K562 (cell line): ENCODE results near the gene KLC1. TPM values are rescaled to one million over a fixed set of nuclear protein-coding genes. Genes with fewer than 3 reads are reported as not detected.
A peak's percentile ranks its signal among the peaks of the same experiment; 100 is the strongest.

Source experiments
- ATAC-seq: fragments of 200-7000 bp; cut with Tn5 transposase; 3 replicates; pipeline ENCODE4 v1.9.1; 2020; ENCODE audit warnings: moderate library complexity
- BruUV-seq: library from RNA; stranded (reverse); fragments of 400-500 nt; replicated peaks from 2 replicates; lab custom pipeline; 2021; lab: Mats Ljungman, UMichigan
- CTCF ChIA-PET: fragments of 300-600 bp; formaldehyde crosslinking; extraction: SDS; loops from one replicate; lab custom pipeline; 2021; ENCODE audit warnings: low intra/inter-chr PET ratio; lab: Yijun Ruan, JAX
- POLR2A ChIA-PET: fragments of 300-600, 350-650 bp; sonication (Branson Sonifier 250); formaldehyde crosslinking; extraction: SDS; loops from one replicate; lab custom pipeline; 2021; ENCODE audit warnings: antibody characterized with exemption, inconsistent platforms; lab: Yijun Ruan, JAX
- DNase-seq, 4 experiments: peaks; one replicate each; pipeline versions ENCODE4 v3.0.0 to v3.0.0-alpha.2; 2011 to 2018; ENCODE audit warnings: low spot score in 3 of 4, mixed read lengths in 3 of 4; ENCODE audit errors: extremely low read depth in 1 of 4
- FAIRE-seq: peaks from 2 replicates; lab custom pipeline; 2011; peaks lifted over from hg19 to GRCh38; lab: Jason Lieb, UNC
- H2AFZ ChIP-seq: 2 replicates; pipeline ENCODE4 v1.6.0; 2011; ENCODE audit warnings: low read depth, low read length, control low read depth, inconsistent platforms
- H3K27ac ChIP-seq: fragments of 200-600 bp; 3 replicates; pipeline ENCODE4 v1.8.0; 2011; ENCODE audit warnings: low read depth, mild to moderate bottlenecking, control low read depth, inconsistent platforms, low read length, moderate library complexity, mixed read lengths; ENCODE audit errors: extremely low read depth
- H3K27me3 ChIP-seq, 2 experiments: fragments of 300-600 bp in 1 of 2; 2 replicates in 1 of 2; 3 replicates in 1 of 2; pipeline versions ENCODE4 v1.6.0 to v1.8.0; 2011; ENCODE audit warnings: inconsistent platforms in 2 of 2, low read length in 2 of 2, mild to moderate bottlenecking in 1 of 2, mixed read lengths in 1 of 2, moderate library complexity in 1 of 2; ENCODE audit not compliant: control insufficient read depth in 2 of 2, insufficient read depth in 2 of 2
- H3K36me3 ChIP-seq: fragments of 300-600 bp; 3 replicates; pipeline ENCODE4 v1.8.0; 2011; ENCODE audit warnings: mild to moderate bottlenecking, low read length, inconsistent platforms; ENCODE audit not compliant: control insufficient read depth, insufficient read depth
- H3K4me1 ChIP-seq, 2 experiments: fragments of 200-600 bp in 1 of 2; replicated peaks in 1 of 2; 2 replicates in 1 of 2; 3 replicates in 1 of 2; pipeline versions ENCODE4 v1.5.1 to v1.8.0; 2011; ENCODE audit warnings: inconsistent platforms in 2 of 2, low read length in 2 of 2, mild to moderate bottlenecking in 1 of 2, mixed read lengths in 1 of 2, moderate library complexity in 1 of 2; ENCODE audit not compliant: control insufficient read depth in 2 of 2, insufficient read depth in 2 of 2
- H3K4me2 ChIP-seq: 2 replicates; pipeline ENCODE4 v1.6.1; 2011; ENCODE audit warnings: low read length, control low read depth, inconsistent platforms, mixed read lengths; ENCODE audit not compliant: insufficient read depth
- H3K4me3 ChIP-seq: fragments of 200-600 bp; sonication (generic), shearing (Covaris generic); 2 replicates; pipeline ENCODE4 v1.5.1; 2016; ENCODE audit warnings: control low read depth, inconsistent platforms
- H3K79me2 ChIP-seq: fragments of 200-600 bp; 3 replicates; pipeline ENCODE4 v1.8.0; 2011; ENCODE audit warnings: low read length, inconsistent platforms; ENCODE audit not compliant: control insufficient read depth, insufficient read depth
- H3K9ac ChIP-seq, 2 experiments: 2 replicates each; pipeline versions ENCODE4 v1.6.0 to v1.6.1; 2011; ENCODE audit warnings: low read depth in 2 of 2, low read length in 2 of 2, control low read depth in 1 of 2, inconsistent platforms in 1 of 2, mild to moderate bottlenecking in 1 of 2, mixed read lengths in 1 of 2; ENCODE audit not compliant: insufficient read depth in 1 of 2
- H3K9me1 ChIP-seq: one replicate; pipeline ENCODE4 v1.6.0; 2011; ENCODE audit warnings: inconsistent platforms, mild to moderate bottlenecking, low read length, moderate library complexity; ENCODE audit not compliant: control insufficient read depth, insufficient read depth
- H3K9me3 ChIP-seq: replicated peaks from 2 replicates; pipeline ENCODE4 v1.5.1; 2011; ENCODE audit warnings: low read depth, low read length, inconsistent platforms; ENCODE audit not compliant: control insufficient read depth, insufficient read depth
- H4K20me1 ChIP-seq: replicated peaks from 2 replicates; pipeline ENCODE4 v1.6.1; 2011; ENCODE audit warnings: low read length, inconsistent platforms, mixed read lengths; ENCODE audit not compliant: control insufficient read depth, insufficient read depth
- ELF1 ChIP-seq: fragments of 200-800 bp; sonication (Bioruptor generic); IDR thresholded peaks from 2 replicates; pipeline ENCODE4 v1.6.1; 2016; ENCODE audit warnings: missing genetic modification characterization, missing compliant biosample characterization
- ESRRA ChIP-seq: fragments of 450-650 bp; IDR thresholded peaks from 2 replicates; pipeline ENCODE4 v1.6.1; 2014; ENCODE audit warnings: low read depth, mild to moderate bottlenecking, moderate library complexity, borderline replicate concordance
- GABPA ChIP-seq: fragments of 200-800 bp; sonication (Bioruptor generic); conservative IDR thresholded peaks from 2 replicates; pipeline ENCODE4 v1.6.1; 2016; ENCODE audit warnings: low read depth, missing genetic modification characterization, missing compliant biosample characterization
- GTF2E2 ChIP-seq: fragments of 200-800 bp; sonication (Bioruptor generic); IDR thresholded peaks from 2 replicates; pipeline ENCODE4 v1.6.1; 2016; ENCODE audit warnings: missing genetic modification characterization, missing compliant biosample characterization
- HDAC2 ChIP-seq: fragments of 450-650 bp; IDR thresholded peaks from 2 replicates; pipeline ENCODE4 v1.6.1; 2016; ENCODE audit warnings: mild to moderate bottlenecking
- HMG20A ChIP-seq: fragments of 450-650 bp; formaldehyde crosslinking; conservative IDR thresholded peaks from 2 replicates; pipeline ENCODE4 v1.4.0; 2020; ENCODE audit warnings: mild to moderate bottlenecking, mixed read lengths
- ILF3 ChIP-seq: fragments of 450-650 bp; IDR thresholded peaks from 2 replicates; pipeline ENCODE4 v1.6.1; 2018; ENCODE audit warnings: antibody characterized with exemption, mild to moderate bottlenecking, moderate library complexity, borderline replicate concordance
- MAZ ChIP-seq, 2 experiments: fragments of 450-650 bp in 1 of 2; sonication (generic) in 1 of 2; formaldehyde crosslinking; IDR thresholded peaks in 1 of 2; conservative IDR thresholded peaks in 1 of 2; 2 replicates each; pipeline versions ENCODE4 v1.4.0 to v1.5.0; 2020; ENCODE audit warnings: mild to moderate bottlenecking in 1 of 2, missing genetic modification reagents in 1 of 2
- NFE2L1 ChIP-seq: fragments of 450-650 bp; IDR thresholded peaks from 2 replicates; pipeline ENCODE4 v1.6.1; 2016; ENCODE audit warnings: missing genetic modification characterization, low read depth, mild to moderate bottlenecking, missing compliant biosample characterization, moderate library complexity, borderline replicate concordance
- NR1H2 ChIP-seq: sonication (generic); formaldehyde crosslinking; IDR thresholded peaks from 2 replicates; pipeline ENCODE4 v1.4.0; 2020; ENCODE audit warnings: mild to moderate bottlenecking, missing genetic modification reagents
- POLR2B ChIP-seq: fragments of 450-650 bp; IDR thresholded peaks from 2 replicates; pipeline ENCODE4 v1.6.1; 2018; ENCODE audit warnings: low read depth; ENCODE audit not compliant: partially characterized antibody
- ZNF143 ChIP-seq: sonication (generic); formaldehyde crosslinking; IDR thresholded peaks from 2 replicates; pipeline ENCODE4 v1.9.0; 2022; ENCODE audit warnings: mild to moderate bottlenecking, missing genetic modification reagents
- ZNF253 ChIP-seq: fragments of 250-450 bp; sonication (Bioruptor Pico); conservative IDR thresholded peaks from 2 replicates; pipeline ENCODE4 v1.6.1; 2021; ENCODE audit warnings: mild to moderate bottlenecking
- ZNF354B ChIP-seq: fragments of 250-450 bp; sonication (Bioruptor Pico); IDR thresholded peaks from 2 replicates; pipeline ENCODE4 v1.4.0; 2020
- WGBS: fragments of 100-300 bp; shearing (Covaris generic); methylation state at CpG from one replicate; pipeline ENCODE4 v1.1.6; 2016; ENCODE audit warnings: low coverage, mixed read lengths; ENCODE audit not compliant: insufficient coverage; ENCODE audit errors: missing lambda C conversion rate; 5-methylcytosine and 5-hydroxymethylcytosine counted together
- in situ Hi-C: fragments of 300-500 bp; cut with MboI; formaldehyde crosslinking; loops from 4 replicates; pipeline ENCODE4 v1.15.0; 2018; ENCODE audit warnings: inconsistent platforms, mixed read lengths
- intact Hi-C: fragments of 100-400 bp; cut with micrococcal nuclease; formaldehyde crosslinking; loops from 2 replicates; pipeline ENCODE4 v1.14.2; 2022
- polyA plus RNA-seq, 8 experiments: library from polyadenylated mRNA; depleted of rRNA in 4 of 8; stranded (reverse) in 5 of 8; unstranded in 3 of 8; fragments of >200 nt; fragmentation: Nextera tagmentation in 2 of 8; fragmentation: Illumina TruSeq in 1 of 8; extraction: Ambion mirVana in 2 of 8; extraction: Trizol in 1 of 8; gene quantifications; 2 replicates each; pipeline versions ENCODE4 v1.2.1 to v1.2.3, GENCODE V29; 2011 to 2014; ENCODE audit warnings: inconsistent platforms in 1 of 8, missing spikeins in 1 of 8
- total RNA-seq, 7 experiments: library from RNA; depleted of rRNA in 6 of 7; stranded (reverse); fragments of >200 nt in 6 of 7; fragmentation: Illumina TruSeq in 2 of 7; extraction: Trizol in 2 of 7; gene quantifications; 2 replicates each; pipeline versions ENCODE4 v1.2.1 to v1.2.3, GENCODE V29; 2011 to 2021; ENCODE audit warnings: low replicate concordance in 1 of 7
- TF ChIP-seq, protein P1 (sequence below): fragments of 450-650 bp; formaldehyde crosslinking; IDR thresholded peaks from 2 replicates; pipeline ENCODE4 v1.4.0; 2022; ENCODE audit warnings: mild to moderate bottlenecking, moderate library complexity
- TF ChIP-seq, protein P2 (sequence below): fragments of 450-650 bp; IDR thresholded peaks from 2 replicates; pipeline ENCODE4 v1.6.1; 2016; ENCODE audit warnings: mild to moderate bottlenecking
- TF ChIP-seq, protein P3 (sequence below), 2 experiments: fragments of 450-650 bp in 1 of 2; sonication (generic) in 1 of 2; formaldehyde crosslinking in 1 of 2; IDR thresholded peaks in 1 of 2; conservative IDR thresholded peaks in 1 of 2; 2 replicates each; pipeline versions ENCODE4 v1.6.1 to v1.8.1; 2016 to 2023; ENCODE audit warnings: mild to moderate bottlenecking in 2 of 2, moderate library complexity in 2 of 2, inconsistent platforms in 1 of 2, missing genetic modification reagents in 1 of 2

Gene KLC1
- total and polyA plus RNA-seq, 9 of the 15 experiments (the other 6 are each of a cell fraction or from before 2014, with no cell fraction given) = 4.9 to 134 (median 54.8) TPM

DNA sequence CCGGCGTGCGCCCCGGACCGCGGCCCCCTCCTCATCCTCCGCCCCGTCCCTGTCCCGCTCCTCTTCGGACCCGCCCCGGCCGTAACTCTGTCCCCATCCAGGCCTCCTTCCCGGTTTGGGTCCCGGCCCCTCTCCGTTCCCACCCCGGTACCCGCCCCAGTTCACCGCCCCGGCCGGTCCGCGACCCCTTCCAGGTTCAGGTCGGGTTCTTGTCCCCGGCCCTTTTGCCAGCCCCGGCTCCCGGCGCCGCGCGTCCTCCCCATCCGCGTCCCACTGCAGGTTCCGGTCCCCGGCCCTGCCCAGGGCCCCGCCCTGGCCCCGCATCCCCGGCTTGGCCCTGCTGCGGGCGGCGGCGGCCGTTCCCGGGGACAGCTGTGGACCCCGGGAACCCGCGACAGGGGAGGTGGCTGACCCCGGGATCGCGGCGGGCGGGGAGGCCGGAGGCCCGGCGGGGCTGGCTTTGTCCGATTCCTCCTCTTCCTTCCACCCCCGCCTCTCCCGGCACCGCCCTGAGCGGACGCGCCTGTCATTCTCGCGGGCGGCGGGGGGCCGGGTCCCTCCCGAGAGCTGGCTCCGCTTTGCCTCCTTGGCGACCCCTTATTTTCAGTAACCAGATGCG is 601 bp downstream of the KLC1 start:
- H3K27me3 ChIP-seq = no peaks in the 10 kb centered on the region
- H3K79me2 ChIP-seq = peaks cover 53% of the 10 kb centered on the region
- no TSS peak for BruUV-seq
- H3K9me1 ChIP-seq = no peaks in the 10 kb centered on the region
- FAIRE-seq (no peak), DNase-seq (peak in 3 of 4 experiments; percentile 59 to 63 (median 62)), ATAC-seq (peak; percentile 71)
- peak overlapping the region; percentile 91 to 95 for H3K9ac ChIP-seq
- peaks cover 11% of the 10 kb centered on the region for H4K20me1 ChIP-seq
- peaks cover 14 to 27% of the 10 kb centered on the region in 2 experiments; a peak in 4 of 5 replicates for H3K4me1 ChIP-seq
- intact Hi-C loops (no loop called here), in situ Hi-C loops (no loop called here)
- H3K36me3 ChIP-seq = peaks cover 7% of the 10 kb centered on the region; the same call in 1 of the 3 replicates
- WGBS = 0% methylated on average over 28 of the region's 71 CpGs
- peak overlapping the region; percentile 96 for H3K27ac ChIP-seq
- POLR2A ChIA-PET = interaction anchor here (0.6 to 1.0 kb wide), 3 partner anchors 10 to 297 kb away, joined by 3 to 4 read pairs (median 3); no protein-coding TSS in a partner anchor
- H3K4me2 ChIP-seq = peak overlapping the region; percentile 89
- CTCF ChIA-PET = no interaction called here
- H3K4me3 ChIP-seq = peak overlapping the region; percentile 85
- H2AFZ ChIP-seq = peak overlapping the region; percentile 90; the same call in 1 of the 2 replicates
- no peaks in the 10 kb centered on the region for H3K9me3 ChIP-seq
- TF ChIP-seq ESRRA (no peak), HMG20A (CRISPR knock-in tag) (no peak), MAZ (CRISPR knock-in tag; conservative IDR thresholded peaks at IDR 0.05 in 1 of 2, IDR thresholded peaks at IDR 0.05 in 1 of 2) (peak in 1 of 2 experiments; percentile 32; a peak in 2 of 4 replicates), GTF2E2 (tag) (no peak), NR1H2 (CRISPR knock-in tag) (no peak), ZNF143 (CRISPR knock-in tag) (no peak), POLR2B (no peak), ZNF354B (CRISPR knock-in tag) (no peak), ELF1 (no peak), ZNF253 (CRISPR knock-in tag) (no peak), GABPA (peak; percentile 72), HDAC2 (no peak), ILF3 (no peak), NFE2L1 (tag) (no peak)
- TF ChIP-seq, protein P1, sequence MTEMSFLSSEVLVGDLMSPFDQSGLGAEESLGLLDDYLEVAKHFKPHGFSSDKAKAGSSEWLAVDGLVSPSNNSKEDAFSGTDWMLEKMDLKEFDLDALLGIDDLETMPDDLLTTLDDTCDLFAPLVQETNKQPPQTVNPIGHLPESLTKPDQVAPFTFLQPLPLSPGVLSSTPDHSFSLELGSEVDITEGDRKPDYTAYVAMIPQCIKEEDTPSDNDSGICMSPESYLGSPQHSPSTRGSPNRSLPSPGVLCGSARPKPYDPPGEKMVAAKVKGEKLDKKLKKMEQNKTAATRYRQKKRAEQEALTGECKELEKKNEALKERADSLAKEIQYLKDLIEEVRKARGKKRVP (CRISPR knock-in tag) = no peak
- TF ChIP-seq, protein P2, sequence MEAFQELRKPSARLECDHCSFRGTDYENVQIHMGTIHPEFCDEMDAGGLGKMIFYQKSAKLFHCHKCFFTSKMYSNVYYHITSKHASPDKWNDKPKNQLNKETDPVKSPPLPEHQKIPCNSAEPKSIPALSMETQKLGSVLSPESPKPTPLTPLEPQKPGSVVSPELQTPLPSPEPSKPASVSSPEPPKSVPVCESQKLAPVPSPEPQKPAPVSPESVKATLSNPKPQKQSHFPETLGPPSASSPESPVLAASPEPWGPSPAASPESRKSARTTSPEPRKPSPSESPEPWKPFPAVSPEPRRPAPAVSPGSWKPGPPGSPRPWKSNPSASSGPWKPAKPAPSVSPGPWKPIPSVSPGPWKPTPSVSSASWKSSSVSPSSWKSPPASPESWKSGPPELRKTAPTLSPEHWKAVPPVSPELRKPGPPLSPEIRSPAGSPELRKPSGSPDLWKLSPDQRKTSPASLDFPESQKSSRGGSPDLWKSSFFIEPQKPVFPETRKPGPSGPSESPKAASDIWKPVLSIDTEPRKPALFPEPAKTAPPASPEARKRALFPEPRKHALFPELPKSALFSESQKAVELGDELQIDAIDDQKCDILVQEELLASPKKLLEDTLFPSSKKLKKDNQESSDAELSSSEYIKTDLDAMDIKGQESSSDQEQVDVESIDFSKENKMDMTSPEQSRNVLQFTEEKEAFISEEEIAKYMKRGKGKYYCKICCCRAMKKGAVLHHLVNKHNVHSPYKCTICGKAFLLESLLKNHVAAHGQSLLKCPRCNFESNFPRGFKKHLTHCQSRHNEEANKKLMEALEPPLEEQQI = no peak
- TF ChIP-seq, protein P3, sequence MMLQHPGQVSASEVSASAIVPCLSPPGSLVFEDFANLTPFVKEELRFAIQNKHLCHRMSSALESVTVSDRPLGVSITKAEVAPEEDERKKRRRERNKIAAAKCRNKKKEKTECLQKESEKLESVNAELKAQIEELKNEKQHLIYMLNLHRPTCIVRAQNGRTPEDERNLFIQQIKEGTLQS (IDR thresholded peaks at IDR 0.05) = no peak
- TF ChIP-seq, protein P3 (CRISPR knock-in tag; conservative IDR thresholded peaks at IDR 0.05) = no peak
